SIG-M5 (cell line): ENCODE measurements around the gene SPTBN4.
"Not testable (repeated sequence)": the region's sequence is repeated elsewhere in the genome, so short reads cannot be mapped to it uniquely, and the experiment has no call there.

ENCODE experiments used
- DNase-seq: peaks from one replicate; lab custom pipeline; 2025; lab: John Stamatoyannopoulos, UW

The SPTBN4 gene

DNA sequence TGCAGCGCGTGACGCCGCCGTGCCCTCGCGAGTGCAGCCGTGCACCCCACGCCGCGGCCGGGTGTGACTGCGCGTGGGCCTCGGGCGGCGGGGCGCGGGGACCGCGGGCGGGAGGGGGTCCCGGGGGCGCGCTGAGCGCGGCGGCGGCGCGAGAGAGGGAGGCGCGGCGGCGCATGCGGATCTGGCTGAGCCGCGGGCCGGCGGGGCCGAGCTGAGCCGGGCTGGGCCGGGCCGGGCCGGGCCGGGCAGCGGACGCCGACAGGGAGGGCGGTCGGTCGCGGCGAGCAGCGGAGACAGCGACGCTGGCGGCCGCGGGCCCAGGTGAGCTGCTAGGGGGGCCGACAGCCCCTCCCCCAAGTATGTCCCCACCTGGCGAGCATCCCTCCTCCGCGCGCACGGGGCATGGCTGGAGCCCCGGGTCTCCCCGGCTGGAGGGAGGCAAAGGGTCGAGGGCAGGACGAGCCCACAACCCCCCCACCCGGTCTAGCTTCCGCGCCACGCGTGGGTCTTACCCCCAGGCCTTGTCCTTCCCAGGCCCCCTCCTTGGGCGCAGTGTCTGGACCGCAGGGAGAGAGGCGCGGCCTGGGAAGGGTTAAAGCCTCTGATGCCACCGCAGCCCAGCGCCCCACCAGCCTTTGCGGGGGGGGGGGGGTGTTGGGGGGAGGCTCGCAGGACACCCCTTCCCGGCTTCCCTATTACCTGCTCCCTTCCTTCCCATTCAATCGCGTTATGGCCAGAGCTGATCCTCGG lies at the start of gene SPTBN4:
TSS of gene SPTBN4 (plus strand) at position 17 of the 750 bp plus-strand sequence. CDS start 5,621 bp downstream, outside the sequence.
- no peak for DNase-seq

DNA sequence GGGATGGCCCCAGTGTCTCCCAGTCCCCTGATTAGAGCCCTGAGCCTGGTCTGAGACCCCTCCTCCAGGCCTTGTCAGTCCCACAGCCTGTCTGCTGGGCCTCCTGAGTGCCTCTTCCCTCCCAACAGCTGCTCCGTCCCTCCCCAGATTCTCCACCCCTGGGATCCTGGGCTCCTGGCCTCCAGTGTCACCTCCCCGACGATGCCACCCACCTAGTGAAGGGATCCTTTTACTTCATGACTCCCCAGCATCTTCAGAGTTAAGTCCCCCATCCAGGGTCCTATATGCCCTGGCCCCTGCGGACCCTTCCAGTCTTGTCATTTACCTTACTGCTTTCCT lies 49.2 kb upstream of the SPTBN4 start:
- DNase-seq = no peak

DNA sequence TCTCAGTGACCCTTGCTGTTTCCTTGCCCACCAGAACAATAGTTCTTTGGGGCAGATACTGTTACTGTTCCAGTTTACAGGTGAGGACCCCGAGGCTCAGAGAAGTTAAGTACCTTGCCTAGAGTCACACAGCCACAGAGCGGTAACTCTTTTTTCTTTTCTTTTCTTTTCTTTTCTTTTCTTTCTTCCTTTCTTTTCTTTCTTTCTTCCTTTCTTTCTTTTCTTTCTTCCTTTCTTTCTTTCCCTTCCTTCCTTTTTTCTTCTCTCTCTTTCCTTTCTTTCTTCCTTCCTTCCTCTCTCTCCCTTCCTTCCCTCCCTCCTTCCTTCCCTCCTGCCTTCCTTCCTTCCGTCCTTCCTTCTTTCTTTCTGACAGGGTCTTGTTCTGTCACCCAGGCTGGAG lies 48.8 kb upstream of the SPTBN4 start:
- DNase-seq = no peak

DNA sequence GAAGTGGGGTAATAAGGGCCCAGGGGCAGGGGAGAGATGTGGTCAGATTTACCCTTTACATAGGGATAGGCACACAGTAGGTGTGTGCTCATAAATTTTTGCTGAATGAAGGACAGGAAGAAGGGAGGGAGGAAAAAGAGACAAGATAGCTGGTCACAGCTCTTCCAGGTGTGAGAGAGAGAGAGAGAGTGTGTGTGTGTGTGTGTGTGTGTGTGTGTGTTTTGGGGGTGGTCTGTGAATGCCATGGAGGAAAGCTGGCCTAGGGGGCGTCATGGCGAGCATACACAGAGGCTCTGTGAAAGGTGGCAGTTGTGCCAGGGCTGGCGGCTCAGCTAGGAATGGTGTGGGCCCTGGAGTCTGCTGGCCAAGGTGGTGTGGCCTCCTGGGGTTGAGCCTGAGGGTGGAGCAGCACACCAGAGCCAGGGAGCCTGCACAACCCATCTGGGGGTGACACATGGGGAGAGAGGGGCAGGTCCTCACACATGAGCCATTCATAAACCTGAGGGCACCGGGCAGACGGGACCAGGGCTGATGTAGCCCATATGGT lies 47.7 kb upstream of the SPTBN4 start:
- DNase-seq = no peak

DNA sequence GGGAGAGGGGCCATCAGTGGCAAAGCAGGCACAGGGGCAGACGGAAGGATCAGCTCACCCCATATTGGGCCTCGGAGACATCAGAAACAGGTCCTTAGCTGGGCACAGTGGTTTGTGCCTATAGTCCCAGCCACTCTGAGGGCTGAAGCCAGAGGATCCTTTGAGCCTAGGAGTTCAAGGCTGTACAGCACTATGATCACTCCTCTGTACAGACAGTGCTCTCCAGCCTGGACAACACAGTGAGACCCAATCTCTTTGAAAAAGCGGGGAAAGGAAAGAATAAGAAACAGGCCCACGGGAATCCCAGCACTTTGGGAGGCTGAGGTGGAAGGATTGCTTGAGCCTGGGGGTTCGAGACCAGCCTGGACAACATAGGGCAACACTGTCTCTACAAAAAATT lies 47.0 kb upstream of the SPTBN4 start:
- DNase-seq = no peak

DNA sequence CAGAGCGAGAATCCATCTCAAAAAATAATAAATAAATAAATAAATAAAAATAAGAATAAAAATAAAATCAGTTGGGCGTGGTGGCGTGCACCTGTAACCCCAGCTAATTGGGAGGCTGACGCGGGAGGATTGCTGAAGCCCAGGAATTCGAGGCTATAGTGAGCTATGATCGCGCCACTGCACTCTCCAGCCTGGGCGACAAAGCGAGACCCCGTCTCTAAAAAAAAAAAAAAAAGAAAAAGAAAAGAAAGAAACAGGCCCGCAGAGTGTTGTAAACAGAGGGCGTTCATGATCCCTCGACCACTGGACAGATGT lies 46.4 kb upstream of the SPTBN4 start:
- DNase-seq = no peak

DNA sequence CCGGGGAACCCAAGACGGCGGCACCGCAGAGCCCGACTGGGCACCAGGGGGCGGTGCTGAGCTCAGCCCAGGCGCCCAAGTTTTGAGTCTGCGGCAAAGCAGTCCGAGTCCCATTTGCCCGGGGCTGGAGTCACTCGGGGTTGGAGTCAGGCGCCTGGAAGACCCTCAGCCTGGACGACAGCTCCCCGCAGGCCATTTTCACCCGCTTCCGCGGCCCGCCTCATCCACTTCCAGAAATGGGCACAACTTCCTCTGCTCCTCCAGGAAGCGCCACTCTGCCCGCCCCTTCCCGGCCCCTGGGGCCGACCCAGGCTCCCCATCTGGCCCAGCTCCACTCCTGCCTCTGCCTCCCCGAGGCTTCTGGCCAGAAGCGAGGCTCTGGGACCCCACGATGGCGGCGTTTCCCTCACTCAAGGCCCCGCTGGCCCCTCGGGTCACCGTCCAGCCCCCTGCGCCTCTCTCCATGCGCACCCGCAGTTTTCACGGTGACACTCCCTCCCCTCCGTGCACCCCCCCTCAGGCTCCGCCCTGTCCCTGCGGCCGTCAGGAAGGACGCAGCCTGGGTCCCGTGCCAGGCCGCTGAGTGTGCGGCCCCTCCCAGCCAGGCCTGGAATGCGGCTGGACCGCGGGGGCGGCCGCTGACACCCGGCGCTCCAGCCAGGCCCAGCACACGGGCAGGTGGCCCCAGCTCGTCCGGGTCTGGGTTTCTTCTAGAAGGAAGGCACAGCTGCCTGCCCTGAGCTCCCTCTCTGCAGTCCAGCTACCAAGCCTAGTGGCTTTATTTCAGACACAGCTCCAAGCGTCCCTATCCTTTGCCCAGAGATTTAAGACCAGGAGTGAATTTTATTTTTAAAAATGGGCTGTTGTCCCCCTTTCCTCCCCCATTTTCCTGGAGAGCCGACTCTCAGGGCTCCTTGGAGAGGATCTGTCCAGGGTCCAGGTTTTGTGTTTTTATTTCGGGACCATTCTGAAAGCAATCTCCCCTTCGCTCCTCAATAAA lies 45.7 kb upstream of the SPTBN4 start:
- DNase-seq = no peak

DNA sequence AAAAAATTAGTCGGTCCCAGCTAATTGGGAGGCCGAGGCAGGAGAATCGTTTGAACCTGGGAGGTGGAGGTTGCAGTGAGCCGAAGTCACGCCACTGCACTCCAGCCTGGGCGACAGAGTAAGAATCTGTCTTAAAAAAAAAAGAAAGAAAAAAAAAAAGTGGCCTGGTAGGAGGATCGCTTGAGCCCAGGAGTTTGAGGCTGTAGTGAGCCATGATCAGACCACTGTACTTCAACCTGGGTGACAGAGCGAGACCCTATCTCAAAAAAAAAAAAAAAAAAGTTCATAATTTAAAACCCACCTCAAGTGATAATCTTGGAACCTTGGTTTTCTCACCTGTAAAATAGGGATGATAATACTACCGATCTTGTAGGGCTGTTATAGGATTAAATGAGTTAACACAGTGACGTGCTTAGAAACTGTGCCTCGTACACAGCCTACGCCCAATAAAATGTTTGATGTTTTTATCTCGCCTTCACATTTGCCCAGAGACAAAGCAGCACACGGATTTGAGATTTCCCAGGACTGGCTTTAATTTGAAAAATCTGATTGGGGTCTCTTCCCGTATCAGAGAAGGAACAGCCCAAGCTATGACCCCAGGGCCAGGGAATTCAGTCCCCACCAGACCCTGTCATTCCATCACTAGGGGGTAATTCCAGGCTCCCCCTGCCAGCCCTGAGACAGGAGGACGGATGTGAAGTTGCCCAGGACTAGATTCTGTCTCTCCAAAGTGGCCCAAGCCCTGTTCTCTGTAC lies 44.6 kb upstream of the SPTBN4 start:
- no peak for DNase-seq

DNA sequence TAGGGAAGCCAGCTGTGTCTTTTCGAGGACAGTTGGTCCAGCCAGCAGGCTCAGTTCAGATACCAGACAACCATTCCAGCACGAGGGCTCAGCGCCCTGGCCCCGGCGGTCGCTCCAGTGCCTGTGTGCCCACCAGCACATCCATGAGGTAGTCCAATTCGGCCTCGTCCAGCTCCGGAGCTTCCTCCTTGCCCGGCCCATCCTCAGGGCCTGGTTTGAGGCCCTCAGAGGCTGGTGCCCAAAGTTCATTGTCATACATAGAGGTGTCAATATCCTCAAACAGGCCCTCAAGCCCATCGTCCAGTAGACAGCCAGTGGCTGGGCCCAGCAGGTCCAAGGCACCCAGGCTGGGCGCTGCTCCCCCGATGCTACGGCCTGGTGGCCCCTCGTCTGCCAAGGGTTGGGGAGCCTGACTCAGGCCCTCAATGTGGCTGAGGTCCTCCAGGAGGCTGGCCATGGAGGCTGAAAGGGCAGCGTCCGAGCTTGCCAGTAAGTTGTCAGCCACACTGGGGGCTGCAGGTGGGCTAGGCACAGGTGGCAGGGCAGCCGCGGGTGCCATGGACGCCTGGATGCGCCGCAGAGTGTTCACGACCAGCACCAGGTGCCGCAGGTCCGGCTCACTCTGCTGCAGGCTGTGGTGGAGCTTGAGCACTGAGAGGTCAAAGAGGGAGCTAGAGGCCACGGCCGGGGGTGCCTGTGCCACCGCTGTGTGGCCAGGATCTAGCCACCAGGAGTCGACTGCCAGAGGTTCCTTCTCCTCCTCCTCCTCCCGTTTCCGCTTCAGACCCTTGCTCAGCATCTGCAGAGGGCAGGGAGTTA lies 43.8 kb upstream of the SPTBN4 start:
- DNase-seq = no peak

DNA sequence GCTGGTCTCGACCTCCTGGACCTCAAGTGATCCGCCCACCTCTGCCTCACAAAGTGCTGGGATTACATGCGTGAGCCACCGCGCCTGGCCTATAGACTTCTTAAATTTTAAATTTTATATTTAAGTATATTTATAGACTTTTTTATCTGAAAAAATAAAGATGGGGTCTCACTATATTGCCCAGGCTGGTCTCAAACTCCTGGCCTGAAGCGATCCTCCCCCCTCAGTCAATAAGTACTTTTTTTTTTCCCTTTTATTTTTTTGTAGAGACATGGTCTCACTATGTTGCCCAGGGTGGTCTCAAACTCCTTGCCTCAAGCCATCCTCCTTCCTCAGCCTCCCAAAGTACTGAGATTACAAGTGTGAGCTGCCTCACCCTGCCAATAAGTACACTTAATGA lies 42.9 kb upstream of the SPTBN4 start:
- DNase-seq = no peak

DNA sequence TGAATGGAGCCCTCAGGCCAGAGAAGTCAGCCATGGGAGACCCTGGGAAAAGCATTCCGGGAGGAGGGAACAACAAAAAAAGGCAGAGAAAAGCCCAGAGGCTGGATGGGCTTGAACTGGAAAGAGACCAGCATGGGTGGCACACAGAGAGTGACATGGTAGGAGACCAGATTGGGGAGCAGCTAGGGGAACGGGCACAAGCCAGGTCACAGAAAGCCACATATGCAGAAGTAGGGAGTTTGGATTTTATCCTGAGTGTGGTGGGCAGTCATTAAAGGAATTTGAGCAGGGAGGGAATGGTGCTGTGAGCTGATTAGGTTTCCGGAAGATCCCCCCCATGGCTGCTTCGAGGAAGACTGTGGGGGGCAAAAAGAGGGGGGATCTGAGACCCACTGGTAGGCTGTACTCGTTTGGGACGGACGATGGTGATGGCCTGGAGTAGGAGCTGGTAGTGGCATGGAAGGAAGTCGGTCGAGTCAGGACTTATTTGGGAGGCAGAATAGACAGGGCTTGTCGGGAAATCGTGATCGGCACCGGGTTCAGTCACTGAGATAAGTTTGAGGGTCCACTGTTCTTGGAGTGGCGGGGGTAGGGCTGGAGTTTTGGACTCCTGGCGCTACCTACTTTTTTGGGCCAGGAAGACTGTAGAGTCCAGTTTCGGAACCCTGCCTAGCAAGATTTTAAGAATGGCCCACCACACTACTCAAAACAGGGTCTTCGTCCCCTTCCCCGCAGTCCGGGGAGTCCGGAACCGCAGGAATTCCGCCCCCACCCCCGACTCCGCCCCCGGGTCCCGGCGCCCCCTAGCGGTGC lies 42.0 kb upstream of the SPTBN4 start:
- no peak for DNase-seq

DNA sequence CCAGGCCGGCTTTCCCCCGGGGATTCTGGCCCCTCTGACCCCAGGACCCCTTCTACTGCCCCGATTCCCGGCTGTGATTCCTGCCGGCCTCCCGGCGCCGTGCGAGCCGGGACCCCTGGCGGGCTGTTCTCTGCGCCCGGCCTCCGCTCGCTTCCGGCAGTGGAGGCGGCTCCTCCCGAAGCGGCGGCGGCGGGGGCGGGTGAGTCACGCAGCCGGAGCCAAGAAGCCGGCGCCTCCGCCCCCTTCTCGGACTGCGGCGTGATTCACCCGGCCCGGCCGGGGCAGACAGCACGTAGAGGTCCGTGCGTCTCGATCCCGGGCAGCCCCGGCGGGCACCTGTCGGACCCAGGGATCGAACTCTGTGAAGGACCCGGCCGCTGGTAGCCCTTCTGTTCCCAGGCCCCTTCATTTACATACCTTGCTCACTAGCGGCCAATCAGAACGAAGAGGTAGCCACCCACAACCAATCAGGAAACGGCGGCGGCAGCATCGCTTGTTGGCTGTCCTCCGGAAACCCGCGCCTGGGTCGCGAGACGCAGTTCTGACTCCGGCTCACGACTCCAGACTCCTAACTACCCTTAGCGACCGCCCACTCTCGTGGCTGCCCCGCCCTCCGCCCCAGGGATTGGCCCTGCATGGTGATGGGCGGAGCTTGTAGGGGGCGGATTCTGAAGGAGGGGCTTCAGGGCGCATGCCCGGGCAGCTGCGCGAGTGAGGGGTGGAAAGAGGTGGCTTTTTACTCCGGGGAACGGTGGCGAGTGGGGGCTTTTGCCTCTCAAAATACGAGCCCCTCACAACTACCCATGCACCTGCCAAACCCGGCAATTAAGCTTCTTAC lies 41.1 kb upstream of the SPTBN4 start, which contains the start of gene SERTAD1:
TSS of gene SERTAD1 (minus strand) at position 543 of the 838 bp plus-strand sequence. CDS start 2,446 bp downstream, outside the sequence.
- DNase-seq = peak; percentile 88

DNA sequence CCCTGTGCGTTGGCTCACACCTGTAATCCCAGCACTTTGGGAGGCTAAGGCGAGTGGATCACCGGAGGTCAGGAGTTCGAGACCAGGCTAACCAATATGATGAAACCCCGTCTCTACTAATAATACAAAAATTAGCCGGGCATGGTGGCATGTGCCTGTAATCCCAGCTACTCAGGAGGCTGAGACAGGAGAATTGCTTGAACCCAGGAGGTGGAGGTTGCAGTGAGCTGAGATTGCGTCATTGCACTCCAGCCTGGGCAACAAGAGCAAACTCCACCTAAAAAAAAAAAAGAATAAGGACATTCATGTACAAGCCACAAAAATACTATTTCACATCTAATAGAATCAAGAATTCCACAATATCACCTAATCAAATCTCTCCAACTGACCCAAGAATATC lies 38.6 kb upstream of the SPTBN4 start:
- DNase-seq = not testable (repeated sequence)

DNA sequence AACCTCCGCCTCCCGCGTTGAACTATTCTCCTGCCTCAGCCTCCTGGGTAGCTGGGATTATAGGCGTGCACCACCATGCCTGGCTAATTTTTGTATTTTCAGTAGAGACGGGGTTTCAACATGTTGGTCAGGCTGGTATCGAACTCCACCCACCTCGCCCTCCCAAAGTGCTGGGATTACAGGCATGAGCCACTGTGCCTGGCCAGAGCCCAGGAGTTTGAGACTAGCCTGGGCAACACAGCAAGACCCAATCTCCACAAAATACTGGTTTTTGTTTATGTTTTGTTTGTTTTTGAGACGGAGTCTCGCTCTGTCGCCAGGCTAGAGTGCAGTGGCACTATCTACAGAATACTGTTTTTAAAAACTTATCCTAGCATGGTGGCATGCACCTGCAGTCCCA lies 36.6 kb upstream of the SPTBN4 start:
- DNase-seq = not testable (repeated sequence)

DNA sequence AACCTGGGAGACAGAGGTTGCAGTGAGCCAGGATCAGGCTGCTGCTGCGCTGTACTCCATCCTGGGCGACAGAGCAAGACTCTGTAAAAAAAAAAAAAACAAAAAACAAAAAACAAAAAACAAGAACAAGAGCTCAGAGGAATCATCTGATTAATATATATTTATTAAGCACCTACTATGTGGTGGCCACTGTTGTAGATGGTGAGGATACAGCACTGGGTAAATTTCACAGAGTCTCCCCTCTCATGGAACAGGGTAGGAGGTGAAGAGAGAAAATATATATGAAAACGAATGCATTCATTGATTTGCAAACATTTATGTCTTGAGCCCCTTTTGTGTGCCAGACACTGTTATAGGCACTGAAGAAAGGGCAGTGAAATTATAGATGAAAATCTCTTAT lies 35.1 kb upstream of the SPTBN4 start:
- DNase-seq = no peak

DNA sequence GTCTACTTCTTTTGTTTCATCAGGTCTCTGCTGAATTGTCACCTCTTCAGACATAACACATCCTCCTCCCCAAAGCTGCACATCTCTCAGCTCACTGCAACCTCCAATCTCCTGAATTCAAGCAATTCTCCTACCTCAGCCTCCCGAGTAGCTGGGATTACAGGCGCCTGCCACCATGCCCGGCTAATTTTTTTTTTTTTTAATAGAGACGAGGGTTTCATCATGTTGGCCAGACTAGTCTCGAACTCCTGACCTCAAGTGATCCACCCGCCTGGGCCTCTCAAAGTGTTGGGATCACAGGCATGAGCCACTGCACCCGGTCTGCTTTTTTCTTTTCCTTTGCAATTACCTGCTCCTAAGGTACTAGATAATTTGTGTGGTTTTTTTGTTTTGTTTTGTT lies 34.0 kb upstream of the SPTBN4 start:
- DNase-seq = not testable (repeated sequence)

DNA sequence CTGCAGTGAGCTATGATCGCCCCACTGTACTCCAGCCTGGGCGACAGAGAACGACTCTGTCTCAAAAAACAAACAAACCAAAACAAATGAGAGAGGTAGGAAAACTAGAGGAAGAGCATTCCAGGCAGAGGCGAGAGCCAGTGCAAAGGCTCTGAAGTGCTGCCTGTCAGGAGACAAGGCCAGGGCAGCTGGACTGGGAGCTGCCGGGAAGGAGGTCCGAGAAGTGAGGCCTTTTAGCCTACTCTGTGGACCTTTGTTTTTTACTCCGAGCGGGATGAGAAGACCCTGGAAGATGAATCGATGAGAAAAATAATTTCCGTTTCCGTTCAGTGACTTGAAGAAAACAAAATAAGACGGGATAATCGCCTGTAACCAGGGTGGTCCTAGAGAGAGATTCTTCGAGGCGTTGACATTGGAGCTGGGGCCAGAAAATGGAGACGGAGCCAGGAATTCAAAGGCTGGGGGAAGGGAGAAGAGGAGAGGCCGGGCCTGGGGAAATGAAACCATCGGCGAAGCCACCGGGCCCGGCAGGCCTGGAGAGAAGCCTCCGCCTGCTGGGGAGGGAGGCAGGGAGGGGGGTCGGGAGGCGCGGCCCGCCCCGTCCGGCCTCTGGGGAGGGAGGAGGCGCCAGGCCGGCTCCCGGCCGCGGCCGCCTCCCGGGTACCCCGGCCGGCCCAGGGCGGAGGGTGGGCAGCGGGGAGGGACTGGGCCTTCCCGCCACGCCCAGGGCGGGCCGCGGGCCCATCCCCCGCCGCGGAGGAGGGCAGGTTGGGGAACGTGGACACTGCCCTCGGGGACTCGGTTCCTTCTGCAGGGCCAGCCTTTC lies 33.2 kb upstream of the SPTBN4 start:
- DNase-seq = no peak

DNA sequence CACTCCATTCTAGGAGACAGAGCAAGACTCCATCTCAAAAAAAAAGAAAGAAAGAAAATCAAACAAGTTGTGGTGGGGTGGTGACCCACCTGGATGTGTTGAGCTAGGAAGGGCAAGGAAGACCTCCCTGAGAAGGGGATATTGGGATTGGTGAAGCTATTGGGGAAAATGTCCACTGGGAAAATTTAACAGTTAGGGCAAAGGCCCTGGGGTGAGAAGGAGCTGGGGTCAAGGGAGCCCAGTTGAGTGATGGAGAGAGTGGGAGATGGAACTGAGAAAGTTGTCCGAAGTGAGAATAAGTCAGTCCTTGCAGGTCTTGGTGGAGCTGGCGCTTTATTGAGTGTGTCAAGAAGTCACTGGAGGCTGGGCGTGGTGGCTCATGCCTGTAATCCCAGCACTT lies 28.5 kb upstream of the SPTBN4 start:
- no peak for DNase-seq
